ENCODE results near the gene PYGB.

PYGB gene

DNA sequence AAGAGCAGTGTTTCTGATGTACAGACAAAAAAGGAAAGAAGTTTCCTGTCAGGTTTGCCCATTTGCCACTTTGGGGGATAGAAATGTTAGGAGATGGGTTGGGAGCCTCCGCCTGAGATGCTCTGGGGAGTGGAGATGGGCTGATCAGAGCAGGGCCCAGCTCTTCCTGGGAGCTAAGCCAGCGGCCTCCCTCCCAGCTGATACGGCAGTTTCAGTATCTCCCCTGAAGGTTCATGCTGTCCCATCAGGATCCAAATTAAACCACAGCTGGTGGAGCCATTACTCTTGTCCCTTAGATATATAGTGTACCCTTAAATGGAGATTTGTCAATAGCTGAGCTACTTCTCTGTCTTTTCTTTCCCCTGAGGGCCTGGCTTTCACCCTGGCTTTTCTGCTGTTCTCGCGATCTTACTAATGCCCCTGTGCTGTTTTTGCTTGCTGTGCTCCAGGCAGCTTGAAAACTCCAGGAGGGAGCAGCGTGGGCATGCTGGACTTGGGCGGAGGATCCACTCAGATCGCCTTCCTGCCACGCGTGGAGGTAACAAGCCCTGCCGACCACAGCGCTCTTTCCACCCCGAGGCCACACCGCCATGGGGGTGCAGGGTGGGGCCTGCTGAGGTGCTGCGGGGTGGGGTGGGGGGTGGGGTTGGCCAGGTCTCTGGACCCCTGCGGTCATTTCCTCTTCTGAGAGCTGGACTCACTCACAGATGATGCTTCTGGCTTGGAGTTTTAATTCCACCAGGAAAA is 31.5 kb upstream of the PYGB start:
- H2BK5ac ChIP-seq (ENCODE audit: low read length), result no peak overlapping the region
- no peaks in the 10 kb centered on the region for H3K9me3 ChIP-seq (replicated peaks in 1 of 2; ENCODE audit: control insufficient read depth in 2 of 2, insufficient read depth in 1 of 2, low read depth in 1 of 2, low read length in 2 of 2)
- no peak overlapping the region for H3K18ac ChIP-seq (ENCODE audit: low read length)
- H3K4me2 ChIP-seq (ENCODE audit: insufficient read depth, low read length, poor library complexity, severe bottlenecking), result no peak overlapping the region
- no peak overlapping the region for H2BK120ac ChIP-seq (ENCODE audit: low read depth, low read length)
- H3K9ac ChIP-seq (ENCODE audit: low read depth, low read length, poor library complexity), result no peak overlapping the region
- no peak overlapping the region for H3K23ac ChIP-seq (ENCODE audit: low read depth, low read length, poor library complexity)
- H3K4me1 ChIP-seq (ENCODE audit: control insufficient read depth in 2 of 2, insufficient read depth in 1 of 2, low read depth in 1 of 2, low read length in 2 of 2), result no peaks in the 10 kb centered on the region
- H2AK5ac ChIP-seq (ENCODE audit: low read depth, low read length), result no peak overlapping the region
- H3K79me1 ChIP-seq (ENCODE audit: low read depth, low read length), result peaks cover 5% of the 10 kb centered on the region
- no peak overlapping the region for H3K27ac ChIP-seq (replicated peaks; ENCODE audit: low read length)
- H4K8ac ChIP-seq (ENCODE audit: low read depth, low read length), result no peak overlapping the region
- H3K36me3 ChIP-seq (replicated peaks in 1 of 2; ENCODE audit: control insufficient read depth in 2 of 2, insufficient read depth in 2 of 2, low read length in 2 of 2), result peaks cover 31 to 89% of the 10 kb centered on the region in 2 donors
- H2BK15ac ChIP-seq (ENCODE audit: low read length), result no peak overlapping the region
- no CpG with 5 or more reads among the region's 16 CpGs for WGBS, 2 donors (ENCODE audit: extremely low coverage in 2 of 2, insufficient read length in 2 of 2, insufficient replicate concordance in 1 of 2)
- no peak overlapping the region for H2BK12ac ChIP-seq (ENCODE audit: low read length)
- H3K4me3 ChIP-seq (ENCODE audit: low read length in 2 of 2), result no peak overlapping the region
- H3K4ac ChIP-seq (ENCODE audit: low read length), result no peak overlapping the region
- no peak overlapping the region for H3K14ac ChIP-seq (ENCODE audit: low read length)
- H2AFZ ChIP-seq (ENCODE audit: low read length), result no peak overlapping the region
- no peaks in the 10 kb centered on the region for H3K27me3 ChIP-seq (ENCODE audit: control insufficient read depth in 3 of 3, insufficient read depth in 3 of 3, low read depth in 1 of 3, low read length in 3 of 3)
- H4K91ac ChIP-seq (ENCODE audit: low read depth, low read length, poor library complexity), result no peak overlapping the region
- no peak for DNase-seq (ENCODE audit: low spot score)

GRCh38 chr20:25217161-25218108 is 30.4 kb upstream of the PYGB start:
- Histone ChIP-seq H2BK120ac (ENCODE audit: low read depth, low read length) (no peak overlapping the region), H4K91ac (ENCODE audit: low read depth, low read length, poor library complexity) (no peak overlapping the region), H3K4me1 (ENCODE audit: control insufficient read depth in 2 of 2, insufficient read depth in 1 of 2, low read depth in 1 of 2, low read length in 2 of 2) (peaks cover under 1 to 1% of the 10 kb centered on the region in 2 donors), H2AFZ (ENCODE audit: low read length) (no peak overlapping the region), H3K79me1 (ENCODE audit: low read depth, low read length) (peaks cover 5% of the 10 kb centered on the region), H3K9me3 (replicated peaks in 1 of 2; ENCODE audit: control insufficient read depth in 2 of 2, insufficient read depth in 1 of 2, low read depth in 1 of 2, low read length in 2 of 2) (no peaks in the 10 kb centered on the region), H3K4ac (ENCODE audit: low read length) (no peak overlapping the region), H3K27ac (replicated peaks; ENCODE audit: low read length) (no peak overlapping the region), H3K4me3 (ENCODE audit: low read length in 2 of 2) (no peak overlapping the region), H3K4me2 (ENCODE audit: insufficient read depth, low read length, poor library complexity, severe bottlenecking) (no peak overlapping the region), H3K14ac (ENCODE audit: low read length) (no peak overlapping the region), H2BK12ac (ENCODE audit: low read length) (no peak overlapping the region), H2AK5ac (ENCODE audit: low read depth, low read length) (no peak overlapping the region), H3K9ac (ENCODE audit: low read depth, low read length, poor library complexity) (no peak overlapping the region), H3K36me3 (replicated peaks in 1 of 2; ENCODE audit: control insufficient read depth in 2 of 2, insufficient read depth in 2 of 2, low read length in 2 of 2) (peaks cover 31 to 80% of the 10 kb centered on the region in 2 donors), H4K8ac (ENCODE audit: low read depth, low read length) (no peak overlapping the region), H3K18ac (ENCODE audit: low read length) (peak overlapping the region; percentile 31), H3K23ac (ENCODE audit: low read depth, low read length, poor library complexity) (no peak overlapping the region), H3K27me3 (ENCODE audit: control insufficient read depth in 3 of 3, insufficient read depth in 3 of 3, low read depth in 1 of 3, low read length in 3 of 3) (no peaks in the 10 kb centered on the region), H2BK5ac (ENCODE audit: low read length) (no peak overlapping the region), H2BK15ac (ENCODE audit: low read length) (no peak overlapping the region)
- WGBS, 2 donors (ENCODE audit: extremely low coverage in 2 of 2, insufficient read length in 2 of 2, insufficient replicate concordance in 1 of 2), result no CpG with 5 or more reads among the region's 21 CpGs
- no peak for DNase-seq (ENCODE audit: low spot score)

- Histone ChIP-seq H3K18ac (ENCODE audit: low read length) (no peak overlapping the region), H3K36me3 (replicated peaks in 1 of 2; ENCODE audit: control insufficient read depth in 2 of 2, insufficient read depth in 2 of 2, low read length in 2 of 2) (peaks cover 29 to 79% of the 10 kb centered on the region in 2 donors), H3K4me3 (ENCODE audit: low read length in 2 of 2) (no peak overlapping the region), H3K27ac (replicated peaks; ENCODE audit: low read length) (no peak overlapping the region), H2BK12ac (ENCODE audit: low read length) (no peak overlapping the region), H2AK5ac (ENCODE audit: low read depth, low read length) (no peak overlapping the region), H3K9ac (ENCODE audit: low read depth, low read length, poor library complexity) (no peak overlapping the region), H4K8ac (ENCODE audit: low read depth, low read length) (no peak overlapping the region), H3K23ac (ENCODE audit: low read depth, low read length, poor library complexity) (no peak overlapping the region), H2BK120ac (ENCODE audit: low read depth, low read length) (no peak overlapping the region), H2AFZ (ENCODE audit: low read length) (no peak overlapping the region), H2BK15ac (ENCODE audit: low read length) (no peak overlapping the region), H4K91ac (ENCODE audit: low read depth, low read length, poor library complexity) (no peak overlapping the region), H3K9me3 (replicated peaks in 1 of 2; ENCODE audit: control insufficient read depth in 2 of 2, insufficient read depth in 1 of 2, low read depth in 1 of 2, low read length in 2 of 2) (no peaks in the 10 kb centered on the region), H3K79me1 (ENCODE audit: low read depth, low read length) (peaks cover 4% of the 10 kb centered on the region), H2BK5ac (ENCODE audit: low read length) (no peak overlapping the region), H3K4ac (ENCODE audit: low read length) (no peak overlapping the region), H3K14ac (ENCODE audit: low read length) (no peak overlapping the region), H3K4me1 (ENCODE audit: control insufficient read depth in 2 of 2, insufficient read depth in 1 of 2, low read depth in 1 of 2, low read length in 2 of 2) (peaks cover 7% of the 10 kb centered on the region in 2 donors), H3K27me3 (ENCODE audit: control insufficient read depth in 3 of 3, insufficient read depth in 3 of 3, low read depth in 1 of 3, low read length in 3 of 3) (no peaks in the 10 kb centered on the region), H3K4me2 (ENCODE audit: insufficient read depth, low read length, poor library complexity, severe bottlenecking) (no peak overlapping the region)
- no peak for DNase-seq (ENCODE audit: low spot score)
- WGBS, 2 donors (ENCODE audit: extremely low coverage in 2 of 2, insufficient read length in 2 of 2, insufficient replicate concordance in 1 of 2), result no CpG with 5 or more reads among the region's 8 CpGs
Measured at GRCh38 chr20:25218109-25218486, 29.8 kb upstream of the PYGB start.

GRCh38 chr20:25218492-25218891 is 29.4 kb upstream of the PYGB start:
- H3K27me3 ChIP-seq (ENCODE audit: control insufficient read depth in 3 of 3, insufficient read depth in 3 of 3, low read depth in 1 of 3, low read length in 3 of 3), result no peaks in the 10 kb centered on the region
- peaks cover 11% of the 10 kb centered on the region in 2 donors for H3K4me1 ChIP-seq (ENCODE audit: control insufficient read depth in 2 of 2, insufficient read depth in 1 of 2, low read depth in 1 of 2, low read length in 2 of 2)
- no peak overlapping the region for H2BK12ac ChIP-seq (ENCODE audit: low read length)
- peaks cover 25 to 75% of the 10 kb centered on the region in 2 donors for H3K36me3 ChIP-seq (replicated peaks in 1 of 2; ENCODE audit: control insufficient read depth in 2 of 2, insufficient read depth in 2 of 2, low read length in 2 of 2)
- H3K9ac ChIP-seq (ENCODE audit: low read depth, low read length, poor library complexity), result no peak overlapping the region
- H2AK5ac ChIP-seq (ENCODE audit: low read depth, low read length), result no peak overlapping the region
- H2BK15ac ChIP-seq (ENCODE audit: low read length), result no peak overlapping the region
- no peaks in the 10 kb centered on the region for H3K9me3 ChIP-seq (replicated peaks in 1 of 2; ENCODE audit: control insufficient read depth in 2 of 2, insufficient read depth in 1 of 2, low read depth in 1 of 2, low read length in 2 of 2)
- H3K79me1 ChIP-seq (ENCODE audit: low read depth, low read length), result peaks cover 3% of the 10 kb centered on the region
- no peak overlapping the region for H2BK120ac ChIP-seq (ENCODE audit: low read depth, low read length)
- no peak overlapping the region for H3K4me3 ChIP-seq (ENCODE audit: low read length in 2 of 2)
- H4K8ac ChIP-seq (ENCODE audit: low read depth, low read length), result no peak overlapping the region
- H2AFZ ChIP-seq (ENCODE audit: low read length), result no peak overlapping the region
- no peak overlapping the region for H3K4ac ChIP-seq (ENCODE audit: low read length)
- no peak overlapping the region for H3K4me2 ChIP-seq (ENCODE audit: insufficient read depth, low read length, poor library complexity, severe bottlenecking)
- no peak for DNase-seq (ENCODE audit: low spot score)
- no peak overlapping the region for H3K18ac ChIP-seq (ENCODE audit: low read length)
- H2BK5ac ChIP-seq (ENCODE audit: low read length), result no peak overlapping the region
- no peak overlapping the region for H3K27ac ChIP-seq (replicated peaks; ENCODE audit: low read length)
- no peak overlapping the region for H3K23ac ChIP-seq (ENCODE audit: low read depth, low read length, poor library complexity)
- H4K91ac ChIP-seq (ENCODE audit: low read depth, low read length, poor library complexity), result no peak overlapping the region
- WGBS, 2 donors (ENCODE audit: extremely low coverage in 2 of 2, insufficient read length in 2 of 2, insufficient replicate concordance in 1 of 2), result no CpG with 5 or more reads among the region's 12 CpGs
- H3K14ac ChIP-seq (ENCODE audit: low read length), result no peak overlapping the region

Data from neuronal stem cell (in vitro differentiated cells).